ENCODE measurements around the gene P2RY8. TPM values are rescaled to one million over a fixed set of nuclear protein-coding genes. Genes with fewer than 3 reads are reported as not detected.
A peak's percentile ranks its signal among the peaks of the same experiment; 100 is the strongest.

The P2RY8 gene
- total RNA-seq, 2 donors from 2014 or later: 18.9 TPM

DNA sequence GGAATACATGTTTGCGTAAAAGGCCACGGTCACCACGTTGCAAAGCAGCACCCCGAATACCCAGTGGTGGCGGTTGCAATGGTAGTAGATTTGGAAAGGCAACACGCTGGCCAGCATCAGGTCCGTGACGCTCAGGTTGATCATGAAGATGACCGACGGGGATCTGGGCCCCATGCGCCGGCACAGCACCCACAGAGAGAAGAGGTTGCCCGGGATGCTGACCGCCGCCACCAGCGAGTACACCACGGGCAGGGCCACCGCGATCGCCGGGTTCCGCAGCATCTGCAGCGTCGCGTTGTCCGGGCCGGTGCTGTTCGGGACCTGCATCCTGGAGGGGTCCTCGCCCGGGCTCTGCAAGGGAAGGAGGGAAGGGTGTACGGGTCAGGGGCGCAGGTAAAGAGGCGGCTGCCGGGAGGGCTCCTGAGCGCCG lies 70.7 kb downstream of the P2RY8 start:
- DNase-seq (ENCODE audit: low spot score in 2 of 2) (peak in 1 of 2 donors; percentile 50), ATAC-seq (no peak)
- Mint-ChIP-seq H3K9me3 (peaks cover 0 to 4% of the 10 kb centered on the region in 2 donors), H3K36me3 (peaks cover 8 to 14% of the 10 kb centered on the region in 2 donors), H3K27ac (peak overlapping the region in 1 of 2 donors; percentile 92)

DNA sequence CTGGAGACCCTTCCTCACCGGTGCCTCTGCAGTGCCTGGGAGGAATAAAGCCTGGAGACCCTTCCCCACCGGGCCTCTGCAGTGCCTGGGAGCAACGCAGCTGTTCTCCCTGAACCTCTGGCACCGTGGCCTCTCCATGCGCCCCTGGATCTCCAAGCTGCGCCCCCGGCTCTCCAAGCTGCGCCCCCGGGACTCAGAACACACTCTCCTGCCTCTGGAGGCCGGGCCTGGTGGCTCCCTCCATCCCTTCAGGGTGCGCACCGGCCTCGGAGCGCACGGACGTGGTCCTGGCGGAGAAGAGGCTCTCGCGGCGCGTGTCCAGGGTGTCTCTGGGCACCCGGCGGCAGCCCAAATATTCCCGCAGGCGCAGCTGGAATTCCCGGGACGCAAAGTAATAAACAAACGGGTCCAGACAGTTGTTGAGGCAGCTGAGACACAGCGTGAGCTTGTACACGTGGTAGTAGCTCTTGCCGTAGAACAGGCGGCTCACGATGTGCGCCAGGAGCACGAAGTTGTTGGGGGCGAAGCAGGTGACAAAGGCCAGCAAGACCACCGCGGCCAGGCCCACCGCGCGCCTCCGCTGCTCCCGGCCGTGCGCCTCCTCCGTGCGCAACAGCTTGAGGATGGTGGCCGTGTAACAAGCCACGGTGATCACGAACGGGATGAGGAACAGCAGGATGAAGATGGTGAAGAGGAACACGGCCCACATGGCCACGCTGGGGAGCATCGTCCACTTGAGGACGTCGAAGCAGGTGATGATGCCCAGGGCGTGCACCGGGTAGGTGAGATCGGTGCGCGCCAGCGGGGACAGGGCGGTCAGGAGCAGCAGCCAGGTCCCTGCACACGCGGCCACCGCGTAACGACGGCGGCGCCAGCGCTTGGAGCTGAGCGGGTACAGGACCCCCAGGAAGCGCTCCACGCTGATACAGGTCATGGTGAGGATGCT lies 71.4 kb downstream of the P2RY8 start:
- DNase-seq (ENCODE audit: low spot score in 2 of 2) (peak in 1 of 2 donors; percentile 51), ATAC-seq (no peak)
- H3K9me3 Mint-ChIP-seq: peaks cover 0 to 4% of the 10 kb centered on the region in 2 donors
- peaks cover 8 to 14% of the 10 kb centered on the region in 2 donors for H3K36me3 Mint-ChIP-seq
- peak overlapping the region in 1 of 2 donors; percentile 92 for H3K27ac Mint-ChIP-seq

DNA sequence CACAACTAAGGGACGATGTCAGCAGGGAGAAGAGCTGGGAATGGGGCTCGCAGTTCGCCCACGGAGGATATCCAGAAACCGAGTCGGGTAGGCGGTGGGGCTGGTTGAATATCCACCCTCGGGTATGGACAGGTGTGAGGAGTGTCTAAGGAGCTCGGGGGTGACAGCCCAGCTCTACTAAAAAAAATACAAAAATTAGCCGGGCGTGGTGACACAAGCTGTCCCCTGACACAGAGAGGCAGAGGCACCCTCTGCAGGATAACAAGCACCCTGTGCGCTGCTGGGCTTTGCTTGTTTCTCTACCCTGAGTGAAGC lies 72.1 kb downstream of the P2RY8 start:
- peaks cover 8 to 14% of the 10 kb centered on the region in 2 donors for H3K36me3 Mint-ChIP-seq
- peak in 1 of 2 donors; percentile 55 for DNase-seq (ENCODE audit: low spot score in 2 of 2)
- no peak for ATAC-seq
- peaks cover 0 to 4% of the 10 kb centered on the region in 2 donors for H3K9me3 Mint-ChIP-seq
- peak overlapping the region; percentile 90 to 92 for H3K27ac Mint-ChIP-seq

DNA sequence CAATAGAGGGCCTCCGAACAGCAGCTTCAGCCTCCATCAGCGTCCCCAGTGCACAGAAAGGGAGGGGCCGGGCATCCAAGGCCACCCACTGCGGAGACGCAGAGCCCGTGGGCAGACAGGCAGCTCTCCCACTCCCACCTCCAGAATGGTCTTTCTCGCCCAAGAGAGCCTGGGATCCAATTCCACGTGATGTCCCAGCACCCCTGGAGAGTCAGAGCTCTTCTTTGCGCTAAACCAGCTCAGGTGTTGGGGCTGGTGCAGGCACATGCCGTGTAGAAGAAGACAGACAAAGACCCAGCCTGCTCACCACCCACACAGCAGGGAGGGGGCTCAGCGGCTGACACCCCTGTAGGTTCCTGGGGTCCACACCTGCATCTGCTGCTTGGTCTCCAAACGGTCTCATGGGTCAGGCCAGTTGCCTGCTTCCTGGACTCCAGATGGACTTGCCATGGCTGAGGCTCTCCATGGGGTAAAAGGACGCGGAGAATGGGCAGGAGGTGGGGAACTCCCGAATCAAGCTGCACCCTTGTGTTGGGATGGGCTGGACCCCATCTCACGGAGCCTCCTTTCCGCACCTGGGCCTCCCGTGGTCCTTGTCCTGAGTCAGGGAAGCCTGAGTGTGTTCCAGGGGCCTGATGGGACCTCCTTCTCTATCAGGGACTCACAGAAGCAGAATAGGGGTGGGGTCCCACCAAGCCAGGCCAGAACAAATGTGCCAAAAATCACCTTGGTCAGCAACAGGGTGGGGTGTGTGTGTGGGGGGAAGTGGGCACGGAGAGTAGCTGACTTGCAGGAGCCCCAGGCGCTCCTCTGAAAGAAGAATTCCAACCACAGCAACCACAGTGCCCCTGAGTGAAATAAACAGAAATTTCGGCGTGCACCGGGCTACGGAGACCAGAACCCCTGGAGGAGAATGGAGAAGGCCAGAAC lies 72.7 kb downstream of the P2RY8 start:
- peaks cover 0 to 4% of the 10 kb centered on the region in 2 donors for H3K9me3 Mint-ChIP-seq
- peaks cover 8 to 14% of the 10 kb centered on the region in 2 donors for H3K36me3 Mint-ChIP-seq
- ATAC-seq (no peak), DNase-seq (ENCODE audit: low spot score in 2 of 2) (peak; percentile 3 to 56)
- peak overlapping the region; percentile 90 to 92 for H3K27ac Mint-ChIP-seq

DNA sequence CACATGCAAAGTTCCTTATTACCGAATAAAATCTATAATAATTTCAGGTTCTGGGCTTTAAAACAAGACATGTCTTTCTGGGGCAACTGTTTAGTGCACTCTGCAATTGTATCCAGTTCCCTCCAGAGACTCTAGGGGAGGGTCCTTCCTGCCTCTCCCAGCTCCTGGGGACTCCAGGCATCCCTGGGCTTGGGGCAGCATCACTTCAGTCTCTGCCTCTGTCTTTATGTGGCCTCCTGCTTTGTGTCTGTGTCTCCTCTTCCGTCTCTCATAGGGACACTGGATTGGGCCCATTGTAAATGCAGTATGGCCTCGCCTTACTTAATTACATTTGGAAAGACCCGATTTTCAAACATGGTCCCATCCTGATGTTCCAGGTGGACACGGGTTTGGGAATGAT lies 73.4 kb downstream of the P2RY8 start:
- Mint-ChIP-seq H3K27ac (peak overlapping the region; percentile 92 to 95), H3K36me3 (peaks cover 8 to 14% of the 10 kb centered on the region in 2 donors)
- ATAC-seq: no peak

DNA sequence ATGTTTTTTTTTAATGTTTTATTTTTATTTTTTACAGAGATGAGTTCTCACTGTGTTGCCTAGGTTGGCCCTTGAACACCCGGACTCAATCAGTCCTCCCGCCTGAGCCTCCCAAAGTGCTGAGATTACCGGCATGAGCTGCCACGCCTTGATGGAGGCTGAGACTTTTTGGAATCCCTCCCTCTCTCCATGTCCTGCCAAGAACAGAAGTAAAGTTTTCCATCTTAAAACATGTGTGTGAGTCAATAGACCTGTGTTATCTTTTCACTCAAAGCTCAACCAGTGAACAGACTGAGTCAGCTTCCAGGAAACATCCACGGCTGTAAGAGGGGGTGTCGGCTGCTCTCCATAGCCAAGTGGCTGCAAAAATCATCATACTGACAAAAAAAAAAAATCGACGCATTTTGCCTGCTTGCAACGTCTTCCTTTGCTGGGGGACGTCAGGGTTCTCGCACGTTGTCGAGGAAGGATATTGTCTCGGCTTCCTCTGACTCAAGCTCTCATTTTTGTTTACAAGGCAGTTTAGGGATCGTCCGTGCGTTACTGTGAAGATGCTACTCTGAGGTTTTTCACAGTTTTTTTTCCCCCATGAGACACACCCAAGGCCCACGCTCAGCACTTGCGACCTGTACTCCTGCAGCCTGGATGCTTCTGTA lies 74.3 kb downstream of the P2RY8 start:
- ATAC-seq (peak; percentile 87 to 92), DNase-seq (ENCODE audit: low spot score in 2 of 2) (peak; percentile 62 to 80)
- Mint-ChIP-seq H3K36me3 (peaks cover 8 to 14% of the 10 kb centered on the region in 2 donors), H3K9me3 (peaks cover 0 to 4% of the 10 kb centered on the region in 2 donors), H3K27ac (peak overlapping the region; percentile 92 to 95)

More for the DNA sequence above, 73.4 kb downstream of the P2RY8 start:
- peak; percentile 7 to 42 for DNase-seq (ENCODE audit: low spot score in 2 of 2)
- peaks cover 0 to 4% of the 10 kb centered on the region in 2 donors for H3K9me3 Mint-ChIP-seq

DNA sequence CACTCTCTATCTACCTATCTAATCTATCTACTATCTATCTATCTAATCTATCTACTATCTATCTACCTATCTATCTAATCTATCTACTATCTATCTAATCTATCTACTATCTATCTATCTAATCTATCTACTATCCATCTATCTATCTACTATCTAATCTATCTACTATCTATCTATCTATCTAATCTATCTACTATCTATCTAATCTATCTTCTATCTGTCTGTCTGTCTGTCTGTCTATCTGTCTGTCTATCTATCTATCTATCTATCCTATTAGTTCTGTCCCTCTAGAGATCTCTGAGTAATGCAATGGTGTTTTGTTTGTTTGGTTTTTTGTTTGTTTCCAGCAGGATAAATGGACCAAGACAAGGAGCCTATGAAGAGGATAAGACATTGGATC lies 74.9 kb downstream of the P2RY8 start:
- Mint-ChIP-seq H3K36me3 (peaks cover 8 to 14% of the 10 kb centered on the region in 2 donors), H3K9me3 (peaks cover 0 to 4% of the 10 kb centered on the region in 2 donors)

GRCh38 chrX:1455948-1456280 lies 81.1 kb downstream of the P2RY8 start:
- Mint-ChIP-seq H3K27ac (no peak overlapping the region), H3K36me3 (no peaks in the 10 kb centered on the region), H3K9me3 (no peaks in the 10 kb centered on the region)
- ATAC-seq (no peak), DNase-seq (ENCODE audit: low spot score in 2 of 2) (peak in 1 of 2 donors; percentile 0)

More for the DNA sequence above, 74.9 kb downstream of the P2RY8 start:
- ATAC-seq: no peak
- peak overlapping the region; percentile 92 to 95 for H3K27ac Mint-ChIP-seq
- no peak for DNase-seq (ENCODE audit: low spot score in 2 of 2)

DNA sequence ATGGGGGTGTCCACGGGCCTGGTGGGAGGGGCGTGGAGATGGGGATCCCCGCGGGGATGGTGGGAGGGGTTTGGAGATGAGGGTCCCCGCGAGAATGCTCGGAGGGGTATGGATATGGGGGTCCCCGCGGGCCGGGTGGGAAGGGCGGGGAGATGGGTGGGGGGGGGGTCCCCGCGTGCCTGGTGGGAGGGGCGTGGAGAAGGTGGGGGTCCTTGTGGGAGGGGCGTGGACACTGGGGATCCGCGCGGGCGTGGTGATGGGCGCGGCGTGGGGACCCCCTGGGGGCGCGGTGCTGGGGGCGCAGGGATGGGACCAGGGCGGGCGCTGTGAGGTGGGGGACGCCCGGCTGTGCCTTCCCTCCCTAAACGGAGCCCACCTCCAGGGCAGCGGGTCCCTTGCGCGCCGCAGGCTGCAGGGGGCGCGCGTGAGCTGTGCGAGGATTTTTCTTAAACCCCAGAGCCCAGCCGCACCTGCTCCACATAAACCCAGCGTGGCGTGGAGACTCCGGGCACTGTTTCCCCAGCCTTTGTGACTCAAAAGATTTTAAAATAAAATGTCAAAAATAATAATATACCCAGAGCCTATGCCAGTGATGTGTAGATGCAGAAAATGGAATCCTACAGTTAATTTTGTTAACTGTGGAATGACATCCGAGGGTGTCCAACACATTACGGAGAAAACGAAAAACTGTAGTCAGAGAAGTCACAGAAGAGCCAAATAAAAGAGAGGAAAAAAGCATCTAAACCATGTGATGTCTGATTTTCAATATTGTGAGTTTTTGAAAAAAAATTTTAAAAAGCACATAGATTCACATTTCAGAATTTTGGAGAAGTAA lies 82.8 kb downstream of the P2RY8 start:
- H3K36me3 Mint-ChIP-seq: peaks cover 9 to 10% of the 10 kb centered on the region in 2 donors
- peaks cover 10% of the 10 kb centered on the region in 2 donors for H3K9me3 Mint-ChIP-seq
- ATAC-seq (peak; percentile 49 to 54), DNase-seq (ENCODE audit: low spot score in 2 of 2) (peak; percentile 89 to 98)
- no peak overlapping the region for H3K27ac Mint-ChIP-seq

DNA sequence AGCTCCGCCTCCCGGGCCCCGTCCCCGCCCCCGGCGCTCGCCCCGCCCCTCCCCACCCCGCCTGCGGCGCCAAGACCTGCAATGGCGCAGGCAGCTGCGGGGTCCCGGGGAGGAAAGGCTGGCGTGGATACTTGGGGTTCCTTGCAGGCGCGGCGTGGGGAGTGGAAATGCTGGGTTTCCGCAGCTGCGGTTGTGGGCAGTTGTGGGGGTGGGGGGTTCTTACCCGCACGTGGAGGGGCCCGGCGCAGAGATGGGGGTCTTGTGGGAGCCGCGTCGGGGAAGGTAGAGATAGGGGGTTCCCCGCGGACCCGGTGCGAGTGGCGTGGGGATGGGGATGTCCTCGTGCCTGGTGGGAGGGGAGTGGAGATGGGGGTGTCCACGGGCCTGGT lies 83.6 kb downstream of the P2RY8 start:
- H3K27ac Mint-ChIP-seq: peak overlapping the region; percentile 89 to 90
- DNase-seq (ENCODE audit: low spot score in 2 of 2) (no peak), ATAC-seq (peak; percentile 32 to 56)
- peaks cover 18% of the 10 kb centered on the region in 2 donors for H3K9me3 Mint-ChIP-seq
- peaks cover 16 to 18% of the 10 kb centered on the region in 2 donors for H3K36me3 Mint-ChIP-seq

DNA sequence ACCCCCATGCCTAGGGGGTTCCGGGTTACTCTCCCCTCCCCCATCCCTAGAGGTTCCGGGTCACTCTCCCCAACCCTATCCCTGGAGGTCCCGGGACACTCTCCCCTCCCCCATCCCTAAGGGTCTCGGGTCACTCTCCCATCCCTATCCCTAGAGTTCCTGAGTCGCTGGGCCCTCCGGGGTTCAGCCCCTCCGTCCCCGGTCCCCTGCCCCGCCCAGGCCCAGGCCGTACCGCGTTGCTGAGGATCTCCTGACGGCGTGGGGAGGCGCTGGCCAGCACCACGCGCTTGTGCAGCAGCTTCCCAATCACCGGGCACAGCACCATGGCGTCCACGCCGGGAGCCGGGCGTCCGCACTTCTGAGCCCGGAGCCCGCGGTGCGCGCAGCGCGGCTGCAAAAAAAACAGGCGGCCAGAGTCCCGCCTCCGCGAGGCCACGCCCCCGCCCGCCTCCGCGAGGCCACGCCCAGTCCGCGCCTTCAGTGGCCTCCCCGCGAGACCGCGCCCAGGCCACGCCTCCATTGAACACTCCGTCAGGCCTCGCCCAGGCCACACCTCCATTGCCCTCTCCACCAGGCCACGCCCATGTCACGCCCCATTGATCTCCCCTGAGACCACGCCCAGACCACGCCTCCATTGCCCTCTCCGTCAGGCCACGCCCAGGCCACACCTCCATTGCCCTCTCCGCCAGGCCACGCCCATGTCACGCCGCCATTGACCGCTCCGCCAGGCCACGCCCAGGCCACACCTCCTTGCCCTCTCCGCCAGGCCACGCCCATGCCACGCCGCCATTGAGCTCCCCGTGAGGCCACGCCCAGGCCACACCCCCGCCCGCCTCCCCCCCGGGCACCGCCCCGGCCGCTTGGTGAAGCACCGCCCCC lies 84.2 kb downstream of the P2RY8 start, which contains the start of gene ASMTL:
Gene ASMTL, minus strand, starts transcription at position 394 of the 879 bp plus-strand sequence. Its CDS starts 69 bp downstream, at position 325.
- H3K36me3 Mint-ChIP-seq: peaks cover 23 to 24% of the 10 kb centered on the region in 2 donors
- ATAC-seq: peak; percentile 80 to 86
- peaks cover 23 to 24% of the 10 kb centered on the region in 2 donors for H3K9me3 Mint-ChIP-seq
- peak; percentile 100 for DNase-seq (ENCODE audit: low spot score in 2 of 2)
- H3K27ac Mint-ChIP-seq: peak within 1 kb of the TSS; percentile 89 to 90

DNA sequence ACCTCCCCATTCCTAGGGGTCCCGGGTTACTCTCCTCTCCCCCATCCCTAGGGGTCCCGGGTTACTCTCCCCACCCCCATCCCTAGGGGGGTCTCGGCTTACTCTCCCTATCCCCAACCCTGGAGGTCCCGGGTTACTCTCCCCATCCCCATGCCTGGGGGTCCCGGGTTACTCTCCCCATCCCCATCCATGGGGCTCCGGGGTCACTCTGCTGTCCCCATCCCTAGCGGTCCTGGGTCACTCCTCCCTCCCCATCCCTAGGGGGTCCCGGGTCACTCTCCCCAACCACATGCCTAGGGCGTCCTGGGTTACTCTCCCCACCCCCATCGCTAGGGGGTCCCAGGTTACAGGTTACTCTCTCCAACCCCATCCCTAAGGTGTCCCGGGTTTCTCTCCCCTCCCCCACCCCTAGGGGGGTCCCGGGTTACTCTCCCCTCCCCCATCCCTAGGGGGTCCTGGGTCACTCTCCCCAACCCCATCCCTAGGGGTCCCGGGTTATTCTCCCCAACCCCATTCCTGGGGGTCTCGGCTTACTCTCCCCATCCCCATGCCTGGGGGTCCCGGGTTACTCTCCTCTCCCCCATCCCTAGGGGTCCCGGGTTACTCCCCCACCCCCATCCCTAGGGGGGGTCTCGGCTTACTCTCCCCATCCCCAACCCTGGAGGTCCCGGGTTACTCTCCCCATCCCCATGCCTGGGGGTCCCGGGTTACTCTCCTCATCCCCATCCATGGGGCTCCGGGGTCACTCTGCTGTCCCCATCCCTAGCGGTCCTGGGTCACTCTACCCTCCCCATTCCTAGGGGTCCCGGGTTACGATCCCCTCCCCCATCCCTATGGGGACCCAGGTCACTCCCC lies 85.1 kb downstream of the P2RY8 start:
- Mint-ChIP-seq H3K9me3 (peaks cover 31 to 33% of the 10 kb centered on the region in 2 donors), H3K36me3 (peaks cover 32 to 33% of the 10 kb centered on the region in 2 donors), H3K27ac (peak overlapping the region; percentile 81 to 89)
- no peak for ATAC-seq
- peak; percentile 6 to 59 for DNase-seq (ENCODE audit: low spot score in 2 of 2)

GRCh38 chrX:1451251-1451660 lies 85.7 kb downstream of the P2RY8 start:
- H3K36me3 Mint-ChIP-seq: peaks cover 33 to 39% of the 10 kb centered on the region in 2 donors
- no peak for ATAC-seq
- DNase-seq (ENCODE audit: low spot score in 2 of 2): peak; percentile 2 to 53
- H3K9me3 Mint-ChIP-seq: peaks cover 32 to 33% of the 10 kb centered on the region in 2 donors
- H3K27ac Mint-ChIP-seq: peak overlapping the region in 1 of 2 donors; percentile 18

All from activated naive CD4-positive, alpha-beta T cell treated with anti-CD3 and anti-CD28 coated beads, Interleukin-2, amount 50 U/mL, for 72 hours (primary cell).